A673 (cell line): ENCODE data around the gene TAF3. TPM values are rescaled to one million over a fixed set of nuclear protein-coding genes. Genes with fewer than 3 reads are reported as not detected.

Experiments used
- BruUV-seq: library from RNA; stranded (reverse); fragments of 400-500 nt; replicated peaks from 2 replicates; lab custom pipeline; 2021; lab: Mats Ljungman, UMichigan
- CTCF ChIA-PET: fragments of 300-600 bp; sonication (Branson Sonifier 250); formaldehyde crosslinking; loops from one replicate; lab custom pipeline; 2022; ENCODE audit warnings: antibody characterized with exemption; lab: Charles Lee
- POLR2A ChIA-PET: fragments of 300-600 bp; sonication (Branson Sonifier 250); formaldehyde crosslinking; loops from one replicate; lab custom pipeline; 2022; ENCODE audit warnings: antibody characterized with exemption; ENCODE audit not compliant: low non-redundant PET; lab: Charles Lee
- DNase-seq: peaks from one replicate; pipeline ENCODE4 v3.0.0-alpha.2; 2015; ENCODE audit warnings: low spot score
- H3K27ac ChIP-seq: fragments of 200-600 bp; sonication (generic); 2 replicates; pipeline ENCODE4 v1.5.1; 2016; ENCODE audit warnings: mixed run types, low read depth, mild to moderate bottlenecking, mixed read lengths, antibody characterized with exemption, low read length; ENCODE audit not compliant: poor library complexity, severe bottlenecking
- H3K27me3 ChIP-seq: fragments of 200-600 bp; sonication (generic); replicated peaks from 2 replicates; pipeline ENCODE4 v1.6.1; 2017; ENCODE audit warnings: mixed run types, low read depth, mild to moderate bottlenecking, mixed read lengths, antibody characterized with exemption, low read length; ENCODE audit not compliant: insufficient read depth, poor library complexity
- H3K36me3 ChIP-seq: fragments of 200-600 bp; sonication (generic); 2 replicates; pipeline ENCODE4 v1.6.1; 2016; ENCODE audit warnings: mixed run types, mild to moderate bottlenecking, mixed read lengths, antibody characterized with exemption, low read length; ENCODE audit not compliant: insufficient read depth, poor library complexity, severe bottlenecking
- H3K4me1 ChIP-seq: fragments of 200-600 bp; sonication (generic); 2 replicates; pipeline ENCODE4 v1.6.1; 2017; ENCODE audit warnings: mixed run types, mild to moderate bottlenecking, mixed read lengths, antibody characterized with exemption, low read length; ENCODE audit not compliant: insufficient read depth, poor library complexity, severe bottlenecking
- H3K4me3 ChIP-seq: fragments of 200-600 bp; sonication (generic); 2 replicates; pipeline ENCODE4 v1.5.1; 2016; ENCODE audit warnings: low read depth, mixed run types, mild to moderate bottlenecking, mixed read lengths, low read length; ENCODE audit not compliant: poor library complexity, severe bottlenecking
- H3K9me3 ChIP-seq: fragments of 200-600 bp; sonication (generic); 2 replicates; pipeline ENCODE4 v1.6.1; 2016; ENCODE audit warnings: mixed run types, low read depth, mild to moderate bottlenecking, mixed read lengths, antibody characterized with exemption, low read length; ENCODE audit not compliant: poor library complexity, severe bottlenecking
- CTCF ChIP-seq: fragments of 300-800, 200-600 bp; sonication (generic); conservative IDR thresholded peaks from 2 replicates; pipeline ENCODE4 v1.5.1; 2017; ENCODE audit warnings: low read depth, mild to moderate bottlenecking, antibody characterized with exemption, low read length, moderate library complexity, mixed read lengths
- EZH2 ChIP-seq: fragments of 200-600 bp; sonication (generic); IDR thresholded peaks from 2 replicates; pipeline ENCODE4 v1.6.1; 2017; ENCODE audit warnings: borderline replicate concordance, low read depth, mild to moderate bottlenecking, mixed read lengths, antibody characterized with exemption, low read length; ENCODE audit not compliant: poor library complexity, severe bottlenecking
- intact Hi-C: fragments of 100-400 bp; cut with micrococcal nuclease; formaldehyde crosslinking; loops from one replicate; pipeline ENCODE4 v1.10.0; 2022; ENCODE audit not compliant: unreplicated experiment
- total RNA-seq: library from RNA; stranded (reverse); gene quantifications from 2 replicates; pipeline ENCODE4 v1.2.3, GENCODE V29; 2021

TAF3 gene
- total RNA-seq, 1 experiment from 2014 or later = 14.0 TPM

GRCh38 chr10:8054494-8055407, 236.4 kb downstream of the TAF3 start, which contains the start of gene GATA3:
Gene GATA3 (plus strand): TSS chr10:8054688. CDS start chr10:8055656, 968 bp downstream.
- Histone ChIP-seq H3K9me3 (no peaks in the 10 kb centered on the region), H3K27ac (peak within 1 kb of the TSS; percentile 22)
- no TSS peak for BruUV-seq

DNA sequence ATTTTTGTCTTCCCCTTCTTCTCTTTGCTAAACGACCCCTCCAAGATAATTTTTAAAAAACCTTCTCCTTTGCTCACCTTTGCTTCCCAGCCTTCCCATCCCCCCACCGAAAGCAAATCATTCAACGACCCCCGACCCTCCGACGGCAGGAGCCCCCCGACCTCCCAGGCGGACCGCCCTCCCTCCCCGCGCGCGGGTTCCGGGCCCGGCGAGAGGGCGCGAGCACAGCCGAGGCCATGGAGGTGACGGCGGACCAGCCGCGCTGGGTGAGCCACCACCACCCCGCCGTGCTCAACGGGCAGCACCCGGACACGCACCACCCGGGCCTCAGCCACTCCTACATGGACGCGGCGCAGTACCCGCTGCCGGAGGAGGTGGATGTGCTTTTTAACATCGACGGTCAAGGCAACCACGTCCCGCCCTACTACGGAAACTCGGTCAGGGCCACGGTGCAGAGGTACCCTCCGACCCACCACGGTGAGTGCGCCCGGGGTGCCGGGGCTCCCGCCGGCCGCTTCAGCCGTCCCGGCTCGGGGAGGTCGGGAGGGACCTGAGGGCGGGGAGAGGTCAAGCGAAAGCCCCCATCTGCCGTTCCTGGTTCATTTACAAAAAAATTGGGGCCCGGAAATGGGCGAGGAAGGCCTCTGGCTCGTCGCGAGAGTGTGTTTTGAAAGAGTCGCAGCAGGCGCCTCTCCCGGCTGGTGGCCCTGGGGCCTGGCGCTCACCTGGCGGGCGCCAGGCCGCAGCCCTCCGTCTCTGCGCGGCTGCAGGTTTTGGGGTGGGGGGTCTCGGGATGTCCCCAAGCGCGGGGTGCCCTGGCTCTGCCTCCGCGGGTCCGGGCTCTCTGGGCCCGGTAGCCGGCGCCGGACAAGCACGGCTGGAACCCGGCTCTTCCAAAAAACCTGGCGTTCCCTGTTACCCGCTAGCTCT, 237.4 kb downstream of the TAF3 start:
- intact Hi-C loops = loop anchor here (10.0 kb wide), 1 partner anchor 1149 kb away; no protein-coding TSS in a partner anchor
- Histone ChIP-seq H3K27me3 (peaks cover 27% of the 10 kb centered on the region), H3K4me1 (peaks cover 20% of the 10 kb centered on the region), H3K27ac (no peak overlapping the region), H3K36me3 (no peaks in the 10 kb centered on the region), H3K4me3 (peak overlapping the region; percentile 55), H3K9me3 (no peaks in the 10 kb centered on the region)
- TF ChIP-seq EZH2 (no peak), CTCF (no peak)
- ChIA-PET CTCF (no interaction called here), POLR2A (no interaction called here)
- DNase-seq = no peak
- no TSS peak for BruUV-seq

More at GRCh38 chr10:8054494-8055407, 236.4 kb downstream of the TAF3 start, which contains the start of gene GATA3:
- Histone ChIP-seq H3K27me3 (peaks cover 36% of the 10 kb centered on the region), H3K4me3 (peak within 1 kb of the TSS; percentile 55), H3K36me3 (no peaks in the 10 kb centered on the region), H3K4me1 (peaks cover 17% of the 10 kb centered on the region)
- ChIA-PET POLR2A (no interaction called here), CTCF (interaction anchor here (0.7 kb wide), 1 partner anchor 1154 kb away, joined by 6 read pairs; no protein-coding TSS in a partner anchor)
- intact Hi-C loops = loop anchor here (5.0 to 10.0 kb wide), 4 partner anchors 182 to 1150 kb away; no protein-coding TSS in a partner anchor
- TF ChIP-seq CTCF (no peak), EZH2 (no peak)
- peak; percentile 84 for DNase-seq

- CTCF ChIA-PET = no interaction called here
- H3K4me1 ChIP-seq = peaks cover 23% of the 10 kb centered on the region
- H3K4me3 ChIP-seq = no peak overlapping the region
- H3K36me3 ChIP-seq = no peaks in the 10 kb centered on the region
- BruUV-seq = no TSS peak
- H3K27me3 ChIP-seq = peaks cover 21% of the 10 kb centered on the region
- H3K9me3 ChIP-seq = no peaks in the 10 kb centered on the region
- DNase-seq = no peak
- POLR2A ChIA-PET = no interaction called here
- H3K27ac ChIP-seq = no peak overlapping the region
- intact Hi-C loops = loop anchor here (10.0 kb wide), 1 partner anchor 1148 kb away; no protein-coding TSS in a partner anchor
- TF ChIP-seq CTCF = no peak
- TF ChIP-seq EZH2 = no peak
Observed at GRCh38 chr10:8056378-8056777, 238.1 kb downstream of the TAF3 start.
